Measurements from ENCODE around the gene SAMD4A.

Gene SAMD4A

GRCh38 chr14:54686219-54686870 is 119.4 kb downstream of the SAMD4A start:
- DNase-seq (ENCODE audit: low spot score): no peak

- no peak for DNase-seq (ENCODE audit: low spot score)
Observed at GRCh38 chr14:54686871-54687749, 120.2 kb downstream of the SAMD4A start.

- DNase-seq (ENCODE audit: low spot score): no peak
Observed at GRCh38 chr14:54687750-54688119, 120.8 kb downstream of the SAMD4A start.

GRCh38 chr14:54688229-54688628 is 121.3 kb downstream of the SAMD4A start:
- no peak for DNase-seq (ENCODE audit: low spot score)

- DNase-seq (ENCODE audit: low spot score): no peak
Observed at GRCh38 chr14:54689928-54690327, 123.0 kb downstream of the SAMD4A start.

DNA sequence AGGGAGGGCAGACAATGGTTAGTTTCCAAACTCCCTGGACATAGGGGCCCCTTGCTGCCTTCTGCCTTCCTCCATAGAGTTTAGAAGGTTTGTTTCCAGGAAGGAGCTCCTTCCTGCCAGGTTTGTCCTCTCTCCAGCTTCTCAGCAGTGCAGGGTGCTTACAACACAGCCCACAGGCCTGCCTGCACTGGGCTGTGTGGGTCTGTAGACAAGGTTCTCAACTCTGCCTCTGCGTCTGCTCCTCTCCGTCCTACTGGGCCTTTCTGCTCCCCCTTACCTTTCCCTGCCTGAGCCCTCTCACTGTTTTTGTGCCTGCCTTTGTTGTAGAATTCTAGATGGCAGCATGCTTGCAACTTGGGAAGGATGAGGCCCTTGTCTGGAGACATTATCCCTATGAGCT is 124.0 kb downstream of the SAMD4A start:
- DNase-seq (ENCODE audit: low spot score): no peak

DNA sequence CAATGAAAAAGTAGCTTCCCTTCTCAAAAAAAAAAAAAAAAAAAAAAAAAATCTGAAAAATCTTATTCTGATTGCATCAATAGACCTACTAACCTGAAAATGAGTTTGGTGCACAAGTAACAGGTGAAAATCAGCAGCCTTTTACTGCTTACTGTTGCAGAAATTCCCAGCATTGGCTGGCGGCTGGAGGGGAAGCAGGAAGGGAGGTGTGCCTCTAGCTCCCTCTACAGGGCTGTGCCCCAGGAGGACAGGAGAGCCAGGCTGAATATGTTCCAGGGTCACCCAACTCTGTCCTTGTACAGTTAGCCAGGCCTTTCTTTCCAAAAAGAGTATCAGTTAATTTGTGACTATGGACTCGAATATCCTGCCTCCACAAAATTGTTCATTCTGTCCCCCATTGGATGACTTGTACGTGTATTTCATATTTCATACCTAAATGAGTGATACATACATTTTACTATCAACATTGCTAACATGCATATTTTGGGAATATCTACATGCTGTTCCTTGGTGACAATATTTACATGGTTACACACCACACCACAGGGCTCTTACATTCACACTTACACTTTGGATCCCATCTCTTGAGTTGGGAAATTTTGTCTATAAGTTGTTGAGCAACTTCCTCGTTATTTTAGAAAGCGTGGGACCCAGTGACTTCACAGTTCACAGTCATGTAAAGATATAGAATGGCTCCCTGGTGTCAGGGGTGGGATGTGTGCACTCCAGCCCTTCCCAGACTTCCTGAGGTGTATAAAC is 124.8 kb downstream of the SAMD4A start:
- DNase-seq (ENCODE audit: low spot score): peak; percentile 75

- DNase-seq (ENCODE audit: low spot score): no peak
Observed at GRCh38 chr14:54692284-54692772, 125.4 kb downstream of the SAMD4A start.

DNA sequence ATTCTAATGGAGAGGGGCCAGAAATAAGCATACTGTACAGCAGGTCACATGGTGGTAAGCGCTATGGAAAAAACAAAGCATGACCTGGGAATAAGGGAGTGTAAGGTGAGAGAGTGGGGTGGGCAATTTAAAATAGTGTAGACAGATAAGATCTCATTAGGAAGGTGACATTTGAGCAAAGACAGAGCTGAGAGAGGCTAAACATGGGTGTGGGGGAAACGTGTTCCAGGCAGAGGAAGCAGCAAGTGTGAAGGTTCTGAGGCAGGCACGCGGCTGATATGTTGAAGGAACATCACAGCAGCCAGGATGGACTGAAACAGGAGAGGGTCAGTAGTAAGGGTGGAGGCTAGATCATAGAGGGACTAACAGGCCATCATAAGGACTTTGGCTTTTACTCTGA is 126.8 kb downstream of the SAMD4A start:
- DNase-seq (ENCODE audit: low spot score): no peak

DNA sequence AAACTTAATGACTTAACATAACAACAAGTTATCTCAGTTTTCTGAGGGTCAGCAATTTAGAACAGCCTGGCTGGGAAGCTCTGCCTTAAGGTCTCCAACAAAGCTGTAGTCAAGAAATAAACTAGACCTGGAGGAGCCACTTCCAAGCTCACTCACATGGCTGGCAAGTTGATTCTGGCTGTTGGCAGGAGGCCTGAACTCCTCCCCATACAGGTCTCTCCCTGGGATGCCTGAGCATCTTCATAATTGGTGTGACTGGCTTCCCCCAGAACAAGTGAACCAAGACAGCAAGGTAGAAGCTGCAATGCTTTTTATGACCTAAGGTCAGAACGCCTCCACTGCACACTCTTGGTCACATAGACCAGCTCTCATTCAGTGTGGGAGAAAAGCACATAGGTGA is 128.3 kb downstream of the SAMD4A start:
- no peak for DNase-seq (ENCODE audit: low spot score)

DNA sequence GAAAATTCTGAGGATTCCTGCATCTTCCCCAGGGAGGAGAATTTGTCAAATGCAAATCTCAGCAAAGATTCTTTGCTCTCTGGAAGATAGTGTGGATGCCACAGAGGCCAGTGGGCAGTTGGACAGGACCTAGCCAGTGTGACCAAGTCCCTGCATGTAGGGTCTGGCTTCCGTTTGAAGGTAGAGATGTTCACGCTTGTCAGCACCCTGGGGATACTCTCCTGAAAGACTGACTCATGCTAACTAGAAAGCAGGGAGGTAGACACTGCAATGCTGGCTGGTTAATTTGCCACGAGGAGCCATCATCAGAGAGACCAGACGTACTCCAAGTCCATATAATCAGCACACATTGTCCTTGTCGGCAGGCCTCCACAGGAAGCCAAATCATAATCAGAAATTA is 130.1 kb downstream of the SAMD4A start:
- DNase-seq (ENCODE audit: low spot score): no peak

DNA sequence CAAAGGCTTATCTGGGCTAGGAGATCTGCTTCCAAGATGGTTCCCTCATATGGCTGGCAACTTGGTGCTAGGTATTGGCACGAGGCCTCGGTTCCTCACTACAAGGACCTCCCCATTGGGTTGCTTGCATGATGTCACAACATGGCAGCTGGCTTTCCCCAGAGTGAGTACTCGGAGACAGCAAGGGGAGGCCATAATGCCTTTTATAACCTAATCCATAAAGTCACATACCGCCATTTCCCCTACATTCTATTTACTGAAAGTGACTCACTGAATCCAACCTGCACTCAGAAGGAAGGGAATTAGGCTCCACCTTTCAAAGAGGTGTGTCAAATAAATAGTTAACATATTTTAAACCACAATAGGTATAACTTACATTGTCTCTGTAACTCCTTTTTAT is 130.9 kb downstream of the SAMD4A start:
- DNase-seq (ENCODE audit: low spot score): no peak

- no peak for DNase-seq (ENCODE audit: low spot score)
Observed at GRCh38 chr14:54698501-54698900, 131.6 kb downstream of the SAMD4A start.

DNA sequence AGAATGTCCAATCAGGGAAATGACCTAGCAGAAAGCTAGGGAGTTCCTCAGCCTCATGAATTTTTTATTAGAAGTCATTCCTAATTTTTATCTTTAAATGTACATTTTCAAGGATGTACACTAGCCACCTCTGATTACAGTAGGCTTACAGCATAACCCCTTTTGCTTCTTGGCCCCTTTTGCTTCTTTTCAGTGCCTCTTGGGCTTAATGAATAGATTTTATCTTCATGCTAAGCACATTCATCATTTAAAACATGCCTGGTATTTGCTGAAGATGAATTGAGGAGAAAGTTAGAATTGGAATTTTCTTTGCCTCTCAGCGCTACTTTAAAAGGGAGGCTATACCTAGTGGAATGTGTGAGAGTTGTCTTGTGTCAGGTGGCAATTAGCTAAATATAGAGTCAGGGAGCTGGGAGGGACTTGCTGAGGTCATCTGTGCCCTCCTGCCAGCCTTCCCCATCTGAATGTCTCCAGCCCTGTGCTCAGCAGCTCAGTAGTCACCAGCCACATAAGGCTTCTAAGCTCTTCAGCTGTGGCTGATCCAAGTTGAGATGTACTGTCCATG is 132.1 kb downstream of the SAMD4A start:
- DNase-seq (ENCODE audit: low spot score): no peak

- DNase-seq (ENCODE audit: low spot score): no peak
Observed at GRCh38 chr14:54699735-54700134, 132.8 kb downstream of the SAMD4A start.

DNA sequence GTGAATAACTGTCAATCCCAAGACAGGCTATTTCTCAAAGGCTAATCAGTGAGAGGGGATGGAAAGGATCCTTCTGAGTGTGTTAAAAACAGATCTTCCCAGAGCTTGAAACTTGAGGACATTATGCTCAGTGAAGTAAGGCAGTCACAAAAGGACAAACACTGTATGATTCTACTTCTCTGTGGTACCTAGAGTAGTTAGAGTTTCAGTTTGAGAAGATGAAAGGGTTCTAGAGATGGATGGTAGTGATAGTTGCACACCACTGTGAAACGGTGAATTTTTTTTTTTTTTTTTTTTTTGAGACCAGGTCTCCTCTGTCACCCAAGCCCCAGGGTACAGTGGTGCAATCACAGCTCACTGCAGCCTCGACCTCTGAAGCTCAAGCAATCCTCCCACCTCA is 133.8 kb downstream of the SAMD4A start:
- DNase-seq (ENCODE audit: low spot score): no peak

- no peak for DNase-seq (ENCODE audit: low spot score)
Observed at GRCh38 chr14:54702014-54702491, 135.1 kb downstream of the SAMD4A start.

DNA sequence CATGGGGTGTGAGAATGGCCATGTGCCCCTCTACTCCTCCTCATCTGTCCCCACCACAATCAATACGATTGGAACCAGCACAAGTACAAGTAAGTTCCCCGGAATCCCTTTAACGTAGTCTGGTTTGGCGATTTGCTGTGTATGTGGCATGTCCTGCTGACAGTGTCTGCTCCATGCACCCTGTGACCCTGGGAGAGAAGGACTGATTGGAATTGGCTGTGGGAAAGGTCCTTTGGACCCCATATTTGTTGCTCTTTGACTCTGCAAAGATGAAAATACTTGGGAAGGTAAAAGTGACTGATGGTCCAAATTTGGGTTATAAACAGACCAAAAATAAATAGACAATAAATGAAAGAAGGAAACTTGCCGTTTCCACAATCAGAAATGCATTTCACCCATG is 135.6 kb downstream of the SAMD4A start:
- DNase-seq (ENCODE audit: low spot score): no peak

DNA sequence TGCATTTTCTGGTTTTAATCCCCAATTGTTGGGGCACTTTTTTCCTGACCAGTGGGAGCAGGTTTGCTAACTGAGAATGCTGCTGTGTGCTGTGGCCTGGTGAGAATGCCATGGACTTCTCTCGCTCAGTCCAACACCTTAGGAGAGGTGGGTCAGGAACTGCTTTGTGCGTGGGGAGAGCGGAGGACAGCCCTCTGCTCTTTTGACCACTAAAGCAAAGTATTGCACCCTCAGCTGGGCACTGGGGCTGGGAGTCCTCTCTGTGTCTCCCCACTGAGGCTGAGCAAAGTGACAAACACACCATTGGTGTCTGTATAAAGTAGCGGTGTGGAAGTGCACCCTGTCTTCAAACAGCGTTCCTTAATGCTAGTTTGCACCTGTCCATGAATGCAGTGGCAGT is 136.2 kb downstream of the SAMD4A start:
- DNase-seq (ENCODE audit: low spot score): no peak

- DNase-seq (ENCODE audit: low spot score): no peak
Observed at GRCh38 chr14:54703724-54704123, 136.8 kb downstream of the SAMD4A start.

DNA sequence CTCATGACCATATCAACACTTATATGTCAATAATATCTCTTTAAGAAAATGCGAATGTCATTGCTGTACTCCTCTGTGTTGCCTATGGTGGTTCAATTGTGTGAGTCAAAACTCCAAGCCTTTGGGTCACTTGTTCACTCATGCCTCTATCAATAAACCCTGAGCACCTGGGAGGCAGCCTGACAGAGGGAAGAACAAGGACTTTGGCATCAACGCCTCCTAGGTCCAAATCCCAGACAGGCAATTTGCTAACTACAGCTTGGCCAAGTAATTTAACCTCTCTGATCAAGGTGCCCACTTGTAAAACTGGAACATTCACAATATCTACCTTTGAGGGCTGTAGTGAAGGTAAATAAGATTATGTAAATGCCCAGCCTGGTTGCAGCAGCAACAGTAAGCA is 137.8 kb downstream of the SAMD4A start:
- no peak for DNase-seq (ENCODE audit: low spot score)

DNA sequence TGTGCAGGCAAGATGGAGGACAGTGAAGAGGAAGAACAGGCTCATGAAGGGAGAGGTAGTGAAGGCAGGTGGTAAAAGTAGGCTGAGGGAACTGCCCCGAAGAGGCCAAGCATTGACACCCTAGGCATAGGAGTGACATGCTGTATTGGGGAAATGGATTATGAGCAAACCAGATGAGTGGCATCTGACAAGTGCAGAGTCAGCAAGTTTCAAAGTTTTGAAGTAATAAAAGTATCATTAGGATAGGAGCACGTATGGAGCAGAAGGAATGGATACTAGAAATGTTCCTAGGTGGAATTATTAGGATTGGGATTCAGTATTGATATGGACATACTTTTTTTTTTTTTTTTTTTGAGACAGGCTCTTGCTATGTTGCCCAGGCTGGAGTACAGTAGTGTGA is 139.8 kb downstream of the SAMD4A start:
- no peak for DNase-seq (ENCODE audit: low spot score)

All from ecto neural progenitor cell (in vitro differentiated cells).